Subcutaneous abdominal adipose tissue (tissue), 5 donors: ENCODE measurements around the gene GPR85.
"Not testable (repeated sequence)": the region's sequence is repeated elsewhere in the genome, so short reads cannot be mapped to it uniquely, and the experiment has no call there.

Experiments
- H3K27ac ChIP-seq: one replicate; pipeline ENCODE4 v1.7.0; 2013; ENCODE audit warnings: low read depth, mild to moderate bottlenecking, inconsistent platforms, low read length, moderate library complexity
- H3K27me3 ChIP-seq, 5 donors: one replicate each; pipeline ENCODE4 v1.7.0; 2013; ENCODE audit warnings: low read length in 5 of 5, inconsistent platforms in 1 of 5; ENCODE audit not compliant: control insufficient read depth in 5 of 5, insufficient read depth in 4 of 5
- H3K36me3 ChIP-seq, 5 donors: one replicate each; pipeline ENCODE4 v1.7.0; 2013; ENCODE audit warnings: low read length in 5 of 5; ENCODE audit not compliant: control insufficient read depth in 5 of 5, insufficient read depth in 5 of 5
- H3K4me1 ChIP-seq, 5 donors: one replicate each; pipeline ENCODE4 v1.7.0; 2013; ENCODE audit warnings: low read length in 5 of 5, mild to moderate bottlenecking in 3 of 5, moderate library complexity in 1 of 5; ENCODE audit not compliant: control insufficient read depth in 5 of 5, insufficient read depth in 5 of 5
- H3K4me3 ChIP-seq, 5 donors: one replicate each; pipeline ENCODE4 v1.7.0; 2013; ENCODE audit warnings: low read length in 5 of 5, low read depth in 1 of 5
- H3K9ac ChIP-seq, 5 donors: one replicate each; pipeline ENCODE4 v1.7.0; 2013; ENCODE audit warnings: low read length in 5 of 5, mild to moderate bottlenecking in 4 of 5, moderate library complexity in 3 of 5
- H3K9me3 ChIP-seq, 5 donors: one replicate each; pipeline ENCODE4 v1.7.0; 2013; ENCODE audit warnings: low read length in 5 of 5; ENCODE audit not compliant: control insufficient read depth in 5 of 5
- donor health status: healthy.
- donor health status: healthy.
- donor health status: healthy.
- donor health status: healthy.
- donor health status: healthy.

GPR85 gene

DNA sequence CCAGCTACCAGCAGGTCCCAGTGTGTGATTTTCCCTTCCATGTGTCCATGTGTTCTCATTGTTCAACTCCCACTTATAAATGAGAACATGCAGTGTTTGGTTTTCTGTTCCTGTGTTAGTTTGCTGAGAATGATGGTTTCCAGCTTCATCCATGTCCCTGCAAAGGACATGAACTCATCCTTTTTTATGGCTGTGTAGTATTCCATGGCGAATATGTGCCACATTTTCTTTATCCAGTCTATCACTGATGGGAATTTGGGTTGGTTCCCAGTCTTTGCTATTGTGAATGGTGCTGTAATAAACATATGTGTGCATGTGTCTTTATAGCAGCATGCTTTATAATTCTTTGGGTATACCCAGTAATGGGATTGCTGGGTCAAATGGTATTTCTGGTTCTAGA, 37.4 kb downstream of the GPR85 start:
- not testable (repeated sequence) for H3K36me3 ChIP-seq, H3K27ac ChIP-seq, H3K4me1 ChIP-seq, H3K9me3 ChIP-seq, H3K4me3 ChIP-seq, H3K27me3 ChIP-seq, H3K9ac ChIP-seq

DNA sequence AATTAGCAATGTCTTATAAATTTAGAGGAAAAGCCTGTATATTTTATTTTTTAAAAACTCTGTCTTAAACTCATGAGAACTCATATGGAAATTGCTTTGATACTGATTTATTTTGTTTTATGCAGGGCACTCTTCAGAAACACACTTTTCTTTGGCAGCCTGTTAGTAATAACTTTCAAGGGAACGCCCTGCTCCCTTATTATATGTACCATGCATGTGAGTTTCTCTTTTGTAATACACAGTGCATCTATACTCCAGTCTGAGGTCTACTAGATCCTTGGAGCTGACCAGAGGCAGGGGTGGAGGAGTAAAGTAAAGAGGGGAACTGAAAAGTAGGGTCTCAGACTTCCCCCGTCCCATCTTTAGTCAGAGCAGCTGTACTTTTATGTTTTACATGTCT, 40.2 kb downstream of the GPR85 start:
- Histone ChIP-seq H3K4me1 (no peaks in the 10 kb centered on the region), H3K9me3 (no peaks in the 10 kb centered on the region), H3K36me3 (no peaks in the 10 kb centered on the region), H3K4me3 (no peak overlapping the region), H3K27me3 (peaks cover 0 to 2% (median 0%) of the 10 kb centered on the region in 5 donors), H3K27ac (no peak overlapping the region), H3K9ac (no peak overlapping the region)

DNA sequence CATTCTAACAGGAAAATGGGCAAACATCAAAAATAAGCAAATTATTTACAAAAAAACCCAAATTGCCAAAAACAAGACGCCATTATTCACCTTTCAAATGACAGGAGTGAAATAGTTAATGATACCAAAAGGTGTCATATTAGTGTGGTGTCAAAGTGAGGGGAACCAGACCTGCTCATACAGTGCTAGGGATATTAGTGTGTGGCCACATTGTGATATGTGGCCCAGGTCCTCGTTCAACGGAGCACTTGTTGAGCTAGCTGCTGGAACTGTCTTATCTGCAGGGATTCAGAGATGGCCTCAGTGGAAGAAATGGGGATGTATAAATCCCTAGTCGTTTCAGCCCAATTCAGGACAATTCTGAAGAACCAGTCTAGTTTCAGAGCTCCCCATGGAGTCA, 41.2 kb downstream of the GPR85 start:
- Histone ChIP-seq H3K4me3 (no peak overlapping the region), H3K9me3 (no peaks in the 10 kb centered on the region), H3K27me3 (peaks cover 0 to 2% (median 0%) of the 10 kb centered on the region in 5 donors), H3K27ac (no peak overlapping the region), H3K4me1 (no peaks in the 10 kb centered on the region), H3K9ac (no peak overlapping the region), H3K36me3 (no peaks in the 10 kb centered on the region)

DNA sequence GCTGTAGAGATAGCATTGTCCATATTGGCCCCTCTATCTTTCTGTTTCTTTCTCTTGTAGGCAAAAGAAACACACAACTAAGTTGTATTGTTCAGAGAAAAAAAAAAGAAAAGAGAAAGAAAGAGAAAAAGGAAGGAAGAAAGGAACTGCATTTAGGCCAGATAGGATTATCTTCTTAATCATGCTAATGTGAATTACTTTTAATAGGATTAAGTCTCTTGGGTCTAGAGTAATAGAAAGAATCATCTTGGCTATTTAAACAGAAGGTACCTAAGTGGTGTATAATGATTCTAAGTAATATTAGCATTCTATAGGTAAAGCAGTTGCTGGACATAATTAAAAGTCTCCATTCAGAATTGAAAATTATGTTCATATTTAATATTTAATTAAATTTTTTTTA, 42.2 kb downstream of the GPR85 start:
- Histone ChIP-seq H3K9me3 (no peaks in the 10 kb centered on the region), H3K9ac (no peak overlapping the region), H3K27ac (no peak overlapping the region), H3K4me3 (no peak overlapping the region), H3K4me1 (no peaks in the 10 kb centered on the region), H3K27me3 (peaks cover 0 to 2% (median 0%) of the 10 kb centered on the region in 5 donors), H3K36me3 (no peaks in the 10 kb centered on the region)

DNA sequence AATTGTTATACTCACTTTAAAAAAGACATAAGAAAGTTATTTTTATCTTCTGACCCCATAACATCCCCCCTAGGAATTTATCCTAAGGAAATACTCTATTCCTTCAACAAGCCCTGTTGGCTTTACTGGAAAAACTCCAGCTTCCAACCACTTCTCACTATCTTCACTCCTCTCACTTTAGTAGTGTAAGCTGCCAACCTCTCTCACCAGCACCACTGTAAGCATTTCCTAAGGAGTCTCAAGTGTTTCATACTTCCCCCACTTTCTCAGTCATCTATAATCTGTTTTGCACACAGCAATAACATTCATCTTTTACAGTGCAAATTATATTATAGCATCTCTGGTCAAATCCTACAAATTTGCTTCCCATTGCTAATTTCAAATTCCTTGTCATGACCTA, 45.8 kb downstream of the GPR85 start:
- Histone ChIP-seq H3K9me3 (no peaks in the 10 kb centered on the region), H3K4me1 (no peaks in the 10 kb centered on the region), H3K4me3 (no peak overlapping the region), H3K27ac (no peak overlapping the region), H3K9ac (no peak overlapping the region), H3K36me3 (no peaks in the 10 kb centered on the region), H3K27me3 (no peaks in the 10 kb centered on the region)

DNA sequence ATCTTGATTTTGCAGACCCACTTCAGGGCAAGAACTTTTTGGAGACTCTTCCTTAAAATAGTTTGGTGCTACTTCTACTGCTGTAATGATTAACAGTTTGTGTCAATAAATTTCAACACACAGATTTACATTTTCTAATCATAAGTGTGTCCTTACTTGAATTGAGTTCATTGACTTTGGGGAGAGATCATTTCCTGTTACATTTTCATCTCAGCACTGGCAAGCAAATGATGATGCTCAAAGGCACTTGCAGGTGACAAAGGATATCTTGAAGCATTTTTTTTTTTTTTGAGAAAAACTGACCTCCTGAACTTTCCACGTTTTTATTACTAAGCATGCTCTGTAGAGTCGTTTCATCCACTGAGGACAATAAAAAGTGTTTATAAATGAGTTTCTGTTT, 52.7 kb downstream of the GPR85 start:
- Histone ChIP-seq H3K36me3 (no peaks in the 10 kb centered on the region), H3K4me3 (no peak overlapping the region), H3K27ac (no peak overlapping the region), H3K9me3 (no peaks in the 10 kb centered on the region), H3K9ac (no peak overlapping the region), H3K4me1 (no peaks in the 10 kb centered on the region), H3K27me3 (no peaks in the 10 kb centered on the region)
